Esophagus (tissue), 2 donors: ENCODE measurements around the gene RBMS2. TPM values are rescaled to one million over a fixed set of nuclear protein-coding genes. Genes with fewer than 3 reads are reported as not detected.
"Not testable (repeated sequence)": the region's sequence is repeated elsewhere in the genome, so short reads cannot be mapped to it uniquely, and the experiment has no call there.

Experiments
- H3K27ac ChIP-seq, 2 donors: one replicate each; pipeline ENCODE4 v1.5.1; 2013; ENCODE audit warnings: low read depth in 2 of 2, mild to moderate bottlenecking in 2 of 2, inconsistent platforms in 1 of 2, low read length in 1 of 2, moderate library complexity in 1 of 2
- H3K27me3 ChIP-seq, 2 donors: one replicate each; pipeline ENCODE4 v1.6.1; 2013; ENCODE audit warnings: low read length in 2 of 2, control low read depth in 1 of 2, mild to moderate bottlenecking in 1 of 2; ENCODE audit not compliant: insufficient read depth in 2 of 2, control insufficient read depth in 1 of 2
- H3K36me3 ChIP-seq, 2 donors: one replicate each; pipeline ENCODE4 v1.6.1; 2013; ENCODE audit warnings: low read length in 1 of 2; ENCODE audit not compliant: control insufficient read depth in 2 of 2, insufficient read depth in 2 of 2
- H3K4me1 ChIP-seq, 2 donors: one replicate each; pipeline ENCODE4 v1.6.1; 2013; ENCODE audit warnings: low read length in 1 of 2; ENCODE audit not compliant: control insufficient read depth in 2 of 2, insufficient read depth in 2 of 2
- H3K4me3 ChIP-seq, 2 donors: one replicate each; pipeline ENCODE4 v1.5.1; 2013; ENCODE audit warnings: low read length in 2 of 2, mild to moderate bottlenecking in 2 of 2, low read depth in 1 of 2, moderate library complexity in 1 of 2
- H3K9me3 ChIP-seq, 2 donors: one replicate each; pipeline ENCODE4 v1.6.1; 2013; ENCODE audit warnings: mild to moderate bottlenecking in 2 of 2, low read depth in 1 of 2, low read length in 1 of 2, moderate library complexity in 1 of 2; ENCODE audit not compliant: control insufficient read depth in 2 of 2, insufficient read depth in 1 of 2
- WGBS, 2 donors: extraction: QIAGEN DNeasy Blood & Tissue Kit; methylation state at CpG; one replicate each; pipeline ENCODE4 v1.1.7; 2013; 5-methylcytosine and 5-hydroxymethylcytosine counted together
- polyA plus RNA-seq, 2 donors: library from polyadenylated mRNA; stranded (reverse); fragments of 200-250 nt; gene quantifications; one replicate each; pipeline ENCODE4 v1.2.3, GENCODE V29; 2013
- donor health status: healthy with polysubstance abuse.
- donor health status: Bipolar disorder and iron deficiency.

Gene RBMS2
- polyA plus RNA-seq, 2 donors, result 3.4 to 6.7 TPM

DNA sequence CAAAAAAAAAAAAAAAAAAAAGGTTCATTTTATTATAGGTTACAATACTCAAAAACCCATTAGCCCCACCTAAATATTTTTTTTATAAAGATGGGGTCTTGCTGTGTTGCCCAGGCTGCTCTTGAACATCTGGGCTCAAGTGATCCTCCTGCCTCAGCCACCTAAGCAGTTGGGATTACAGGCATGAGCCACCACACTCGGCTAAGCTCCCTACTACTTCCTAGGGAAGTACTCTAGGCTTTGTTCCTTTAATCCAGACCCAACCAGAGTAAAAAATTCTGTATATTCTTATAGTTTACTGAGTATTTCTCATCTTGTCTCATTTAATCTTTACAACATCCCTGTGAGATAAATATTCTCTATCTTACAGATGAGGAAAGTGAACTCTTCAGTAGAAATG is 50.7 kb downstream of the RBMS2 start:
- H3K4me1 ChIP-seq, result no peaks in the 10 kb centered on the region
- WGBS, 2 donors, result 62 to 70% methylated on average over 1 of the region's 1 CpG

DNA sequence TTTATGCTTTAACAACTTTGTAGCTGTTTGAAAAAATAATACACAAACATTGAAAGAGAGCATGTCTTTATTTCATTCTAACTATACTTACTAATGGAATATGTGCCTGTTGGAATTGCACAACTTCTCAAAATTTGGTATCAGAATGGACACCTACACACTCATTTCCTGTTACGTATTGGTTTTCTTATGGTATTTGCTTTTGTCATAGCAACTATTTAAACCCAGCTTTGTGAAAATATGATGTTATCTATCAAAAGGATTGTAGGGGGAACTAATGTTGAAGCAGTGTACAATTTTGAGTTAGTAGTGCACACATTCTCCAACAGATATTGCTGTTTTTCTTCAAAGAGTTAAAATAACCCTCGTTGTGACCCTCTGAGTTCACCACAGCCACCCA is 52.6 kb downstream of the RBMS2 start:
- 45 to 65% methylated on average over 2 of the region's 2 CpGs for WGBS, 2 donors
- Histone ChIP-seq H3K36me3 (peaks cover 0 to 2% of the 10 kb centered on the region in 2 donors), H3K4me1 (no peaks in the 10 kb centered on the region), H3K27me3 (no peaks in the 10 kb centered on the region), H3K4me3 (no peak overlapping the region), H3K27ac (no peak overlapping the region), H3K9me3 (no peaks in the 10 kb centered on the region)

More for the DNA sequence above, 50.7 kb downstream of the RBMS2 start:
- Histone ChIP-seq H3K4me3 (no peak overlapping the region), H3K36me3 (peaks cover 0 to 2% of the 10 kb centered on the region in 2 donors), H3K27ac (no peak overlapping the region), H3K27me3 (no peaks in the 10 kb centered on the region), H3K9me3 (no peaks in the 10 kb centered on the region)

DNA sequence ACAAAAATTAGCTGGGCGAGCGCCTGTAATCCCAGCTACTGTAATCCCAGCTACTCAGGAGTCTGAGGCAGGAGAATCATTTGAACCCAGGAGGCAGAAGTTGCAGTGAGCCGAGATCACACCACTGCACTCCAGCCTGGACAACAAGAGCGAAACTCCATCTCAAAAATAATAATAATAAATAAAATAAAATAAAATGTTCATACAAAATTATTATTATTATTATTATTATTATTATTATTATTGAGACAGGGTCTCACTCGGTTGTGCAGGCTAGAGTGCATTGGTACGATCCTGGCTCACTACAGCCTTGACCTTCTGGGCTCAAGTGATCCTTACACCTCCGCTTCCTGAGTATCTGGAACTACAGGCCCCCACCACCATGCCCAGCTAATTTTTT is 55.6 kb downstream of the RBMS2 start:
- 94 to 95% methylated on average over 7 of the region's 7 CpGs for WGBS, 2 donors
- H3K27ac ChIP-seq, H3K4me3 ChIP-seq, H3K36me3 ChIP-seq, H3K4me1 ChIP-seq, H3K27me3 ChIP-seq, H3K9me3 ChIP-seq: not testable (repeated sequence)

DNA sequence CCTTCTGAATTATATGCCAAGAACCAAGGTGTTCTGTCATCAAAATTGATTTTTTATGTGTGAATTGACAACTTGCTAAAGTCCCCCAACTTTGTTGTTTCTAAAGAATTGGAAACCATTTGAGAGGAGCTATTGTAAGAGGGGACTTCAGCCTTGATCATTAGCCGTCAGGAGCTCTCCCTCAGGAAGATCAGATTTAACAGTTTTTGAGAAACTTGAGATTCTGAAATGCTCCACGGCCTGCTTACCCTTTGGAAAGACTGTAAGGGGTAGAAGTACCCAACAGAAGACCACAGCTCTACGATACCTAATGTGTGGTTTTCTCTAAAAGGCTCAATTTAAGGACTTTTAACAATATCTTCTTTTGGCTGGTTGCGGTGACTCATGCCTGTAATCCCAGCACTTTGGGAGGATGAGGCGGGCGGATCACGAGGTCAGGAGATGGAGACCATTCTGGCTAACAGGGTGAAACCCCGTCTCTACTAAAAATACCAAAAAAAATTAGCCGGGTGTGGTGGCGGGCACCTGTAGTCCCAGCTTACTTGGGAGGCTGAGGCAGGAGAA is 57.4 kb downstream of the RBMS2 start:
- Histone ChIP-seq H3K27me3 (no peaks in the 10 kb centered on the region), H3K4me1 (no peaks in the 10 kb centered on the region), H3K9me3 (no peaks in the 10 kb centered on the region), H3K36me3 (peaks cover 2 to 5% of the 10 kb centered on the region in 2 donors), H3K27ac (no peak overlapping the region), H3K4me3 (no peak overlapping the region)
- 91 to 92% methylated on average over 10 of the region's 10 CpGs for WGBS, 2 donors

DNA sequence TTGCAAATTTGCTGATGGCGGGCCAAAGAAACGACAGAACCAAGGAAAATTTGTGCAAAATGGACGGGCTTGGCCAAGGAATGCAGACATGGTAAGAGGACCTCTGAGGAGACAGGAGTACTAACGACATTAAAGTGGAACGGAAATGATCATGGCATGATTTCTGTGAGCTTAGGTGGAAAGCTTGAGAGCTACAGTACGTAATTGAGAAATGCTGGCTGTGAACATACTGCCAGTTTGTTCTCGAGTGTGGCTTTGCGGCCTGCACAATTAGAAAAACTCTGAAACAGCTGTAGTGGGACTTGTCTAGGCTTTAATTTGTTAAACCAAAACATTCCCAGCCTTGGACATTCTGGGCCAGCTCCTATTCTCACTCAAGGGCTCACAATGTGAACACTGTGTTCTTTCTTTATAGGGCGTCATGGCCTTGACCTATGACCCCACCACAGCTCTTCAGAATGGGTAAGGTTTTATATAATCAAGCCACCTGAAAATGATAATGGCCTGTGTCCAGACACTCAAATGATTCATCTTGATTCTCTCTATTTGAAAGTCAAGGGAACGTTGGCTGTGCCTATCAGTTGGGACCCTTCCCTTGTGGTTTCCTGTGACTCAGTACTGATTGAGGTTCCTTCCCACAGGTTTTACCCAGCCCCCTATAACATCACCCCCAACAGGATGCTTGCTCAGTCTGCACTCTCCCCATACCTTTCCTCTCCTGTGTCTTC is 60.0 kb downstream of the RBMS2 start:
- Histone ChIP-seq H3K4me1 (no peaks in the 10 kb centered on the region), H3K9me3 (no peaks in the 10 kb centered on the region), H3K27me3 (no peaks in the 10 kb centered on the region), H3K27ac (peak overlapping the region in 1 of 2 donors; percentile 36), H3K4me3 (no peak overlapping the region), H3K36me3 (peaks cover 2 to 5% of the 10 kb centered on the region in 2 donors)
- 79% methylated on average over 10 of the region's 10 CpGs for WGBS, 2 donors

DNA sequence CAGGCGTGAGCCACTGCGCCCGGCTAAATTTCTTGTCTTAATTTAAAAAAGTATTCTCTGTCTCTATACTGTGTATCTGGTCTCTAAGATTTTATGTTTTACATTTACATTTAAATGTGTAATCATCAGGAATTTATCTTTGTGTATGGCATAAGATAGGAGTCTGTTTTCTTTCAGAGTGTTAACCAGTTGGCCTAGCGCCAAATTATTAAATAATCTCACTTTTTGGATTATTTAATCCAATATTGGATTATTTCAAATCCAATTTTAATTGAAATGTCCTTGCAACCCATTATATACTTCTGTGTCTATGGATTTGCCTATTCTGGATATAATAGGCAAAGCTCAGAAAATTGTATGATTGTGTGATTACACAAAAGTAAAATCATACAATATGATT is 63.5 kb downstream of the RBMS2 start:
- Histone ChIP-seq H3K27me3 (no peaks in the 10 kb centered on the region), H3K4me3 (no peak overlapping the region), H3K4me1 (no peaks in the 10 kb centered on the region), H3K9me3 (no peaks in the 10 kb centered on the region), H3K27ac (no peak overlapping the region), H3K36me3 (peaks cover 12 to 14% of the 10 kb centered on the region in 2 donors)
- WGBS, 2 donors, result 82 to 84% methylated on average over 4 of the region's 4 CpGs

DNA sequence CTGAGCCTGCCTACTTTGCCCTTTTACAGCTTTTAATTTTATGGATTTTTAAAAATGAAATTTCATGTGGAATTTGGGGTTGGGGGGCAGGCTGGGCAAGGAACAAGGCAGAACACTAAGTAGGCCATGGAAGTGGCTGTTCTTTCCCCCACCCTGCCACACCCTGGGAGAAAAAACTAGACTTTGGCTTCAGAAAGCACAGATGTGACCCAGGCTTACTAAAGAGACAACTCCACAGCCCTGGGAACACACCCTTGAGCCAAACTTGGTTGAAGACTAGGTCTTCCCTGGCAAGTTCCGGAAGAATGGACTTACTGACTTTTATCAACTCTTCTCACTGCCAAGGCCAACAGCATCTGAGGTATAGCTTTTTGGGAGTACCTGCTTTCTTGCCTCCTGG is 68.2 kb downstream of the RBMS2 start:
- no peaks in the 10 kb centered on the region for H3K27me3 ChIP-seq
- 86 to 94% methylated on average over 1 of the region's 1 CpG for WGBS, 2 donors
- H3K4me1 ChIP-seq, result no peaks in the 10 kb centered on the region
- no peaks in the 10 kb centered on the region for H3K9me3 ChIP-seq
- peaks cover 9 to 10% of the 10 kb centered on the region in 2 donors for H3K36me3 ChIP-seq
- H3K27ac ChIP-seq, result no peak overlapping the region
- H3K4me3 ChIP-seq, result no peak overlapping the region

DNA sequence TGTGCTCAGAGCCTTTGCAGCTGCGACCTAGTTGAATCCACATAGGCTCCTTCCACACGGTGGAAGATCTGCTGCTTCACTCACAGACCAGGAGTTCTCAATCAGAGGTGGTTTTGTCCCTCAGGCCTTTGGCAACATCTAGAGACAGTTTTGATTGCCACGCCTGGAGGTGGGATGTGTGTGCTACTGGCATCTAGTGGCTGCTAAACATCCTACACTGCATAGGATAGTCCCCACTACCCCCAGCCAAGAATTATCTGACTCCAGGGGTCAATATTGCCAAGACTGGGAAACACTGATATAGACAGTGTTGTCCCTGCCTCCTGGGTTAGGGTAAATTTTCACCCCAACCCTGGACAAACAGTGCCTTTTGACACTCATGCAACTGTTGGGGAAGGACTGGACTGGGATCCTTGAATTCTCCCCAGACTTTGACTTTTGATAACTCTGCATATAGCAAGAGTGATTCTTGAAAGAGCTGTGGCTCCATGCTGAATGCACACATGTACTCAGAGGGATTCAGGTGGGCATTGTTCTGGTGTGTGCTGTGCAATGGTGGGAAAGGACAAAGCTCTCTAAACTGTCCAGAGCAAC is 68.7 kb downstream of the RBMS2 start:
- Histone ChIP-seq H3K27ac (no peak overlapping the region), H3K36me3 (peaks cover 9 to 10% of the 10 kb centered on the region in 2 donors), H3K4me3 (no peak overlapping the region), H3K27me3 (no peaks in the 10 kb centered on the region), H3K9me3 (no peaks in the 10 kb centered on the region), H3K4me1 (no peaks in the 10 kb centered on the region)
- WGBS, 2 donors, result 57 to 68% methylated on average over 3 of the region's 3 CpGs

DNA sequence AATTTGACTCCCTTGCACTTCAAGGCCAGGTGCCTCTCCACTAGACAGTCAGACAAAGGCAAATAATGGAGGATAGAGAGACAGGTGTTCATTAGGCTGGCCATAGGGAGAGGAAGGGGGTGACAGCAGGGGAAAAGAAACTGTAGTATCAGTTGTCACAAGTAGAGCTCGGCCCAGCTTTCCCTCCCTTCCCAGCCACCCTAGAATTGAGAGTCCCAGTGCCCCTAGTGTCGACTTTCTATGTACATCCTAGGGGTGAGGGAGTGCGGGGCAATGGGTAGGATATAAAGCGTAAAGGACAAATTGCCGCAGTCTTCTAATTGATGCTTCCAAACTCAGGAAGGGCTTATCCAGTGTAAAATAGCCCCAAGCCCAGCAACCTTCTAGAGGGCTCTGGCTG is 69.5 kb downstream of the RBMS2 start:
- no peaks in the 10 kb centered on the region for H3K4me1 ChIP-seq
- peaks cover 9 to 13% of the 10 kb centered on the region in 2 donors for H3K36me3 ChIP-seq
- no peak overlapping the region for H3K27ac ChIP-seq
- H3K27me3 ChIP-seq, result no peaks in the 10 kb centered on the region
- 76 to 80% methylated on average over 5 of the region's 5 CpGs for WGBS, 2 donors
- no peak overlapping the region for H3K4me3 ChIP-seq
- H3K9me3 ChIP-seq, result no peaks in the 10 kb centered on the region

DNA sequence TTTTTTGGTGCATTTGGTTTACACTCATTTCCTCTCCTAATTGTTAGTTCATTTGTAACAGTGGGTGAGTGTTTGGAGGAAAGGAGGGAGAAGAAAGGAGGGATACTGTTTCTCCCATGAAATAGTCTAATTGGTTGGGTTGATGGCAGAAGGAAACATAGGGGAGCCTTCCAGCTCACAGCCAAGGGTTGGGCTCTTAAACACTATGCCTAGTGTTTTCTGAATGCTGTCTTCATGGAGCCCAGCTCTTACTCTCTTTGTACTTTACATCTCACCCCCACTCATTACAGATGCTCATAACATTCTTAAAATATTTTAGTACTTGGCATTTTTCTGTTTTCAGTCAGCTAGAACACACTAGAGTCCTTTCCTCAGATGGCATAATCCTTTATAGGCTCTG is 70.3 kb downstream of the RBMS2 start:
- Histone ChIP-seq H3K4me1 (no peaks in the 10 kb centered on the region), H3K36me3 (peaks cover 11 to 17% of the 10 kb centered on the region in 2 donors), H3K27me3 (no peaks in the 10 kb centered on the region), H3K9me3 (no peaks in the 10 kb centered on the region), H3K27ac (no peak overlapping the region), H3K4me3 (no peak overlapping the region)
